ENCODE results near the gene TMEM164. TPM values are rescaled to one million over a fixed set of nuclear protein-coding genes. Genes with fewer than 3 reads are reported as not detected.

TMEM164 gene
- total and polyA plus RNA-seq, 10 of the 15 experiments (the other 5 are each of a cell fraction or from before 2014, with no cell fraction given): 0.61 to 18.3 (median 7.0) TPM

GRCh38 chrX:110049096-110049495 is 46.2 kb downstream of the TMEM164 start:
- SMC1A ChIA-PET (ENCODE audit: uncharacterized antibody, unreplicated experiment): interaction anchor here (1.1 to 3.6 kb wide), 2 partner anchors 29 to 43 kb away, joined by 3 to 8 read pairs; no protein-coding TSS in a partner anchor
- POLR2A ChIA-PET: no interaction called here

More at GRCh38 chrX:110049096-110049495, 46.2 kb downstream of the TMEM164 start:
- WGBS (ENCODE audit: insufficient coverage, insufficient replicate concordance, low lambda C conversion rate, missing lambda C conversion rate): 52% methylated on average over 1 of the region's 1 CpG
- CTCF ChIA-PET: interaction anchor here (1.2 kb wide), 1 partner anchor 97 kb away, joined by 6 read pairs; no protein-coding TSS in a partner anchor
- in situ Hi-C loops (cut with MboI): no loop called here
- H3K4me3 ChIP-seq: no peak overlapping the region
- DNase-seq (ENCODE audit: low read depth, low spot score) (no peak), ATAC-seq (no peak), FAIRE-seq (no peak)
- no peak overlapping the region for H3K4me2 ChIP-seq (ENCODE audit: control insufficient read depth, insufficient read depth)
- intact Hi-C loops (cut with micrococcal nuclease; ENCODE audit: unreplicated experiment): no loop called here
- H3K27ac ChIP-seq (ENCODE audit: control insufficient read depth, insufficient read depth): no peak overlapping the region
- no peaks in the 10 kb centered on the region for H3K79me2 ChIP-seq (ENCODE audit: control insufficient read depth, insufficient read depth, low read length)
- H4K20me1 ChIP-seq (ENCODE audit: control insufficient read depth, insufficient read depth): no peaks in the 10 kb centered on the region
- RAD21 ChIA-PET (ENCODE audit: unreplicated experiment): interaction anchor here (0.8 to 1.5 kb wide), 3 partner anchors 23 to 97 kb away, joined by 3 to 4 read pairs (median 3); partner anchors contain the start of gene TMEM164
- H3K4me1 ChIP-seq (ENCODE audit: control insufficient read depth, insufficient read depth, low read length): peaks cover 11% of the 10 kb centered on the region
- no TSS peak for BruUV-seq (replicated peaks)
- H3K36me3 ChIP-seq (ENCODE audit: control insufficient read depth in 2 of 2, insufficient read depth in 2 of 2, low read length in 1 of 2): no peaks in the 10 kb centered on the region; a peak in 1 of 4 replicates
- H3K9ac ChIP-seq (ENCODE audit: control insufficient read depth, insufficient read depth, low read length): no peak overlapping the region
- TF ChIP-seq POLR2A (IDR thresholded peaks at IDR 0.05; ENCODE audit: low read depth, low read length) (no peak), SUZ12 (IDR thresholded peaks at IDR 0.05; ENCODE audit: unreplicated experiment) (no peak), E2F8 (IDR thresholded peaks at IDR 0.05; ENCODE audit: low read depth, partially characterized antibody) (no peak), CEBPZ (IDR thresholded peaks at IDR 0.05; ENCODE audit: low read depth, low read length) (no peak), EP300 (IDR thresholded peaks at IDR 0.05; ENCODE audit: borderline replicate concordance in 1 of 2, control insufficient read depth in 1 of 2, low read depth in 2 of 2, low read length in 2 of 2) (no peak), TBL1XR1 (IDR thresholded peaks at IDR 0.05; ENCODE audit: low read depth, low read length) (no peak)
- no peaks in the 10 kb centered on the region for H3K27me3 ChIP-seq (replicated peaks in 1 of 2; ENCODE audit: control insufficient read depth in 2 of 2, insufficient read depth in 2 of 2, low read length in 1 of 2)
- H2AFZ ChIP-seq (ENCODE audit: control insufficient read depth, low read depth, low read length): no peak overlapping the region
- no peaks in the 10 kb centered on the region for H3K9me3 ChIP-seq (replicated peaks; ENCODE audit: control insufficient read depth, insufficient read depth, low read length)

All from GM12878 (cell line).